Epithelial cell of prostate (primary cell): Measurements from ENCODE around the gene TACR2.
"Not testable (repeated sequence)": the region's sequence is repeated elsewhere in the genome, so short reads cannot be mapped to it uniquely, and the experiment has no call there.

Experiments
- DNase-seq: peaks from one replicate; pipeline ENCODE4 v3.0.0-alpha.2; 2011; ENCODE audit warnings: low read depth, low spot score
- H3K27ac ChIP-seq: fragments of 450-650 bp; 2 replicates; pipeline ENCODE4 v1.5.1; 2017; ENCODE audit warnings: mild to moderate bottlenecking

TACR2 gene

GRCh38 chr10:69451209-69451783 is 34.6 kb upstream of the TACR2 start, which contains the start of gene TSPAN15:
Gene TSPAN15 (plus strand): TSS chr10:69451465. CDS start chr10:69451595, 130 bp downstream.
- DNase-seq = no peak
- H3K27ac ChIP-seq = no peak within 1 kb of the TSS

- DNase-seq = not testable (repeated sequence)
- H3K27ac ChIP-seq = peak overlapping the region; percentile 29
Observed at GRCh38 chr10:69450395-69450794, 33.7 kb upstream of the TACR2 start.

GRCh38 chr10:69449841-69450240 is 33.1 kb upstream of the TACR2 start:
- peak overlapping the region; percentile 29 for H3K27ac ChIP-seq
- no peak for DNase-seq

- H3K27ac ChIP-seq = peak overlapping the region; percentile 79
- DNase-seq = peak; percentile 75
Observed at GRCh38 chr10:69446650-69447151, 30.0 kb upstream of the TACR2 start.

- H3K27ac ChIP-seq = peak overlapping the region; percentile 79
- DNase-seq = no peak
Observed at GRCh38 chr10:69446229-69446628, 29.5 kb upstream of the TACR2 start.

GRCh38 chr10:69445041-69445440 is 28.3 kb upstream of the TACR2 start:
- DNase-seq = no peak

GRCh38 chr10:69443354-69443753 is 26.6 kb upstream of the TACR2 start:
- DNase-seq = no peak
- no peak overlapping the region for H3K27ac ChIP-seq

More at GRCh38 chr10:69445041-69445440, 28.3 kb upstream of the TACR2 start:
- no peak overlapping the region for H3K27ac ChIP-seq

- peak overlapping the region; percentile 87 for H3K27ac ChIP-seq
- DNase-seq = no peak
Observed at GRCh38 chr10:69439813-69440506, 23.2 kb upstream of the TACR2 start.

GRCh38 chr10:69439350-69439739 is 22.6 kb upstream of the TACR2 start:
- no peak for DNase-seq
- peak overlapping the region; percentile 87 for H3K27ac ChIP-seq

- no peak for DNase-seq
- peak overlapping the region; percentile 87 for H3K27ac ChIP-seq
Observed at GRCh38 chr10:69438536-69439349, 22.0 kb upstream of the TACR2 start.

- no peak for DNase-seq
- peak overlapping the region; percentile 87 for H3K27ac ChIP-seq
Observed at GRCh38 chr10:69437321-69438259, 20.9 kb upstream of the TACR2 start.

- no peak for DNase-seq
- no peak overlapping the region for H3K27ac ChIP-seq
Observed at GRCh38 chr10:69435966-69436520, 19.3 kb upstream of the TACR2 start.

GRCh38 chr10:69434926-69435325 is 18.2 kb upstream of the TACR2 start:
- DNase-seq = no peak
- no peak overlapping the region for H3K27ac ChIP-seq

GRCh38 chr10:69434169-69434568 is 17.5 kb upstream of the TACR2 start:
- H3K27ac ChIP-seq = no peak overlapping the region
- DNase-seq = no peak

GRCh38 chr10:69428165-69428564 is 11.4 kb upstream of the TACR2 start:
- no peak for DNase-seq
- H3K27ac ChIP-seq = no peak overlapping the region

GRCh38 chr10:69426376-69426727 is 9.6 kb upstream of the TACR2 start:
- H3K27ac ChIP-seq = peak overlapping the region; percentile 25
- DNase-seq = no peak

GRCh38 chr10:69425511-69426298 is 9.0 kb upstream of the TACR2 start:
- peak overlapping the region; percentile 25 for H3K27ac ChIP-seq
- DNase-seq = peak; percentile 76

GRCh38 chr10:69425041-69425440 is 8.3 kb upstream of the TACR2 start:
- DNase-seq = no peak
- no peak overlapping the region for H3K27ac ChIP-seq

GRCh38 chr10:69422676-69423075 is 6.0 kb upstream of the TACR2 start:
- H3K27ac ChIP-seq = no peak overlapping the region
- DNase-seq = no peak
